RPMI7951 (cell line): ENCODE data around the gene KCNV2. TPM values are rescaled to one million over a fixed set of nuclear protein-coding genes. Genes with fewer than 3 reads are reported as not detected.

ENCODE experiments used
- DNase-seq: peaks from one replicate; pipeline ENCODE4 v3.0.0-alpha.2; 2012; ENCODE audit warnings: low read depth
- total RNA-seq: library from RNA; depleted of rRNA; stranded (reverse); fragments of >200 nt; shearing (Covaris generic); gene quantifications from 2 replicates; pipeline ENCODE4 v1.2.3, GENCODE V29; 2014; rRNA removed

Gene KCNV2
- total RNA-seq, 1 experiment from 2014 or later, result not detected

DNA sequence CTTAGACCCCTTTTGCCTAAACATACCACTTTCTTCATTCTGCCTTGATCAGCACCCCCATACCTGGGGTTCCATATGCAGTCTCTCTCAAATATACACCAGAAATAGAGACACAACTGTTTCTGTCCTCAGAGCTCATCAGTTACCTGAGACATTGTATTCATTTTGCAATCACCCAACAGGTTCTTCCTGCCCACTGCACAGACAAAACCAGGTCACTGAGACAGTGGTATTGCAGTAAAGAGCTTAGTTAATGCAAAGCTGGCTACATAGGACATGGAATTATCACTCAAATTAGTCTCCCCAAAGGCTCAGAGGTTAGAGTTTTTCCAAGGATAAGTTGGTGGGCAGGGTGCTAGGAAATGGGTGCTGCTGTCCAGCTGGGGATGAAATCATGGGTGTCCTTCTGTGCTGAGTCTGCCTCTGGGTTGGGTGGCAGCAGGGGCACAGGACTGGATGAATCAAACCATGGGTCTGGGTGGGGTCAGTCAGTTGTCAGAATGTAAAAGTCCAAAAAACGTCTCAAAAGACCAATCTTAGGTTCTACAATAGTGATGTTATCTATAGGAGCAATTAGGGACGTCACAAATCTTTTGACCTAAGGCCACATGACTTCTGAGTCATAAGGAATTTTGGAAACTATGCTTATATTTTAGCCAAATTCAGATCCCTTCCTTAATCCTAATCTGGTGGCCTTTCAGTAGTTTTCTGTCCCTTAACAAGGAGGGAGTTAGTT, 41.0 kb downstream of the KCNV2 start:
- DNase-seq, result peak; percentile 15

DNA sequence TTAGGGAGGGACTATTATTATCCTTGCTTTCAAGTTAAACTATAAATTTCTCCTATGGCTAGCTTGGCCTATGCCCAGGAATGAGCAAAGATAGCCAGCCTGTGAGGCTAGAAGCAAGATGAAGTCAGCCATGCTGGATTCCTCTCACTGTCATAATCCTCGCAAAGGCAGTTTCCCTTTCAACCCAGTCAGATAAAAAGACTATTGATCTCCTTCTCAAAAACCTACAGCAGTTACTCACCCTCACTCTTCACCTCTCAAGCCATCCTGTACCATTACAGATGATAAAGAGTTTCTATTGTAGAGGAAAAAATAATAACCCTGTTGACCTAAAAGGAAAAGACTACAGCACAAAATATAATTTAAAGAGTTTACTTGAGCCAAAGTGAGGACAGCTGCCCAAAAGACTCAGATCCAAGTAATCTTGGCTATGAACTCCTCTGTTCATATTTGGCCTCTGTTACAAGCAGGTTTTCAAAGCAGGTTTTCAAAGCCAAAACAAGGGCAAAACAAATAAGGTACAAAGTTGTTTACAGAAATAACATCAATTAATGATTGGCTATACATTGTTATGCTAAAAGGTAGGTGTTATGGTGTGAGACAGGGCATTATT, 41.7 kb downstream of the KCNV2 start:
- peak; percentile 5 for DNase-seq

DNA sequence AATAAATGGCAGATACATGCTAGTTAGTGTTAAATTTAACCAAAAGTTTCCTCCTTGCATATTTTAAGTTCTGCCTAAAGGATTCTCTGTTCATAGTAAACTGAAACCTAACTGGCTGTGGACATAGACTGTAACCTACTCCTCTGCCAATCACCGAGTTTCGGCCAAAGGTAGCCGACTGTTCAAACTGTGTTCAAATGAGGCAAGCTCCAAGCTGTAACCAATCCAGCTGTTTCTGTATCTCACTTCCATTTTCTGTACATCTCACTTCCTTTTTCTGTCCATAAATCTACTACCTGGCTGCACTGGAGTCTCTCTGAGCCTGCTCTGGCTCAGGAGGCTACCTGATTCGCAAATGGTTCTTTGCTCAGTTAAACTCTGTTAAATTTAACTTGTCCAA, 44.1 kb downstream of the KCNV2 start:
- no peak for DNase-seq

DNA sequence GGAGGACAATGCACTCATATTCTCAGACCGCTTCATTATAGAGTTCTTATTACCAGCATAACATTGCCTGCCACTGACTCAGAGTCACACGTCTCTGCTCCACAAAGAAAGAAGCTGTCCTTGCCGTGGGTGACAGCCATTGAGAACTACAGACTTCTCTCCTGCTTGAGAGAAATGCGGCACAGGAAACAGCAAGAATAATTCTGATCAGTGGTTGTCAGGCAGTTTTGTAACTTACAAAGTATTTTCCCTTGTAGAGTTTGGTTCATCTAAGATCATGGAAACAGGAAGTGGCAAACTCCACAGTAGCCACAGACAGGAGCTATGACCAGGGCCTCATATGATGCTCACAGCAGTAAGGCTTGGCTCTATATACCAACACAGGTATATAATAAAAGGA, 47.0 kb downstream of the KCNV2 start:
- DNase-seq, result no peak

DNA sequence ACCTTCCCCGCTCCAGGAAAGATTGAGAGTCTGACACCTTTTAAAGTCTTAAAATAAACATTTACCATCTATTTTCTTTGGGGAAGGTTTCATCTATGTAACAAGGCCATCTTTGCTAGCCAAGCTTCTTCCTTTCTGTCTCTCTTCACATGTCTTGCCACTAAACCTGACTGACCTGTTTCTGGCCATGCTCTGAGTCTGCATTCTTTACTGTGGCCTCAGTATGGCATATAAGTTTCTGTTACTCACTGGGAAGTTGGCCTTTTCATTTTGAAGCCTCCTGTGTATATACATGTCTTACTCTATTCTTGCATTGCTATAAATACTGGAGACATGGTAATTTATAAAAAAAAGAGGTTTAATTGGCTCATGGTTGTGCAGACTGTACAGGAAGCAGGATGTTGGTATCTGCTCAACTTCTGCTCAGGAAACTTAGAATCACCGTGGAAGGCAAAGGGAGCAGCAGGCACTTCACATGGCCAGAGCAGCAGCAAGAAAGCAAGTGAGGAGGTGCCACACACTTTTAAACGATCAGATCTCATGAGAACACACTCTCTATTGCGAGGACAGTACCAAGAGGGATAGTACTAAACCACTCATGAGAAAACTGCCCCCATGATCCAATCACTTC, 48.1 kb downstream of the KCNV2 start:
- no peak for DNase-seq

DNA sequence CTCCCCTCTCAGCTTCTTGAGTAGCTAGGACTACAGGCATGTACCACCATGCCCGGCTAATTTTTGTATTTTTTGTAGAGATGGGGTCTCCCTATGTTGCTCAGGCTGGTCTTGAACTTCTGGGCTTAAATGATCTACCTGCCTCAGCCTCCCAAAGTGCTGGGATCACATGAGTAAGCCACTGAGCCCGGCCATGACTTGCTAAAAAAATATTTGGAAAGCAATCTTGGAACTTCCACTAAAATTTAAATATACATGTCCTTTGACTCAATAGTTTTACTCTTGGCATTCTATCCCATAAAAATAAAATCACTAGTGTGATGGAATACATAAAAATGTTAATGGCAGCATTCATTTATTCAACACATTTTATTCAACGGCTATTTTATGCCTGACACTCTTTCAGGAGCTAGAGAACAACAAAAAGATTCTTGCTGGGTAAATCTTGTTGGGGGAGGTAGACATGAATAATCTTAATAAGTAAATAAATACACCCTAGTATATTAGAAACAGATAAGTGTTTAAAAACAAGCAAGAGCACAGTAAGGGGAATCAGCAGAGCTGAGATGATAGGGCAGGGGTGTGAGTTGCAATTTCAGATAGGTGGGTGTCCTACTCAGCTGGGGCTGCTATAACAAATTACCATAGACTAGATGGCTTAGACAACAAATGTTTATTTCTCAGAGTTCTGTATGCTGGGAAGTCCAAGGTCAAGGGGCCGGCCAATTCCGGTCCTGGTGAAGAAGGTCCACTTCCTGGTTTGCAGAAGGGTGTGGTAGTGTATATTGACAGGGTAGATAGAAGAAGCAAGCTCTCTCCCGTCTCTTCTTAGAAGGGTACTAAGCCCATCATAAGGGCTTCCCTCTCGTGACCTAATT, 50.7 kb downstream of the KCNV2 start:
- no peak for DNase-seq

DNA sequence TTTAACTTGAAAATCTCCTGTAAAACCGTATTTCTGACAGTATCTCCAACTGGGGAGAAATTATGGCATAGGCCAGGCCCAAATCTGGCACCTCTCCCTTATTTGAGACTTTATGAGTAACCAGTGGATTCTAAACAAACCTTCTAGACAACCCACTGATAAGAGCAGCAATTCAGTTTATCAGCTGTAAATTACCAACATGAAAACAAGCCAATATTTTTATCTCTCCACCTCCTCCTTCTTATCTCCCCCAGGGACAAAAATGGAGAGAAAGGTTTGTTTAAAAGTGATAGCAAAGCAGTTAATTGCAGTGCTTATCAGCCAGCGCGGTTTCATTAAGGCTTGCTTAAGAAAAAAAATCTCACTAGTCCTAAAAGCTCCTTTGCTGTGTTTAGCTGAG, 53.8 kb downstream of the KCNV2 start:
- DNase-seq, result no peak

DNA sequence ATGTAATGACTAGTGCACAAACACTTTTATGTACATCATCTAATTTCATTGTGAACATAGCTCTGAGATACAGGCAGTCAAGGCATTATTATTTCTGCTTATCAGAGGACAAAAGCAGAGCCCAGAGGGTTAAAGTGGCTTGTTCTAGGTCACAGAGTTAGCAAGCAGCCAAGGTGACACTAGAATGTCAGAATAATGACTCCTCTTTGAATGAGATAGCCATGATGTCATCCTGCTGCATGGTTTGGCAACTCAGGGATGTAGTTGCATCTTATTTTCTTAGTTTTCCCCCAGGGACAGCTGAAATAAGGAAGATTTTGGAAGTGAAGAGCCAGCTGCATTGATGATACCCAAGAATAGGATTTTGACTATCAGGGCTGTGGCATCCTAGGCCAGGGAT, 54.4 kb downstream of the KCNV2 start:
- no peak for DNase-seq

DNA sequence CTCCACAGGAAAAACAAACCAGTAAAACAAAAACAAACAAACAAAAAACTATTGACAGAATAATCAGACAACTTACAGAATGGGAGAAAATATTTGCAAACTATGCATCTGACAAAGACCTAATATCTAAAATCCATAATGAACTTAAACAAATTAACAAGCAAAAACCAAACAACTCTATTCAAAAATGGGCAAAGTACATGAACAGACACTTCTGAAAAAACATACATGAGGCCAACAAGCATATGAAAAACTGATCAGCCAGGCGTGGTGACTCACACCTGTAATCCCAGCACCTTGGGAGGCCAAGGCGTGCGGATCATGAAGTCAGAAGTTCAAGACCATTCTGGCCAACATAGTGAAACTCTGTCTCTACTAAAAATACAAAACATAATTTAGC, 60.1 kb downstream of the KCNV2 start:
- DNase-seq, result no peak

DNA sequence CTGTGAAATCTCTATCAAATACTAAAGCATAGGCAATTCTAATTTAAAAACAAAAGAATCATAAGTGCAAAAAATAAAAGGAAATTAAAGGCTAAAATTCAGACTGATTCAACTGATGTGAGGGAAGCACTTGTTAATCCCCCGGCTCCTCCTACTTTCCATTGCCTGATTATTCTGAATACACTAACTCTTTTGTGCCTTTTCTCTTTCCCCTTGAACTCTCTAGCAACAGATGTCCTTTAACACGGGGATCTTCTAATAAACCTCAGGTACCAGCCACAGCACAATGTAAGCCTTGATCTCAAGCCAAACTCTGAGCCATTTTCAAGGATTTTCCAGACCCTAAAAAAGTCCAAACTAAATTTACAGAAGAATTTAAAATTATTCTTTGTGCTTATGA, 61.5 kb downstream of the KCNV2 start:
- no peak for DNase-seq

Other genes starting within 250 kb of the KCNV2 start
- gene VLDLR, start 95.7 kb upstream of the KCNV2 start, total RNA-seq, result 10.8 and 11.5 TPM in 2 replicates
- 33.8 and 36.6 TPM in 2 replicates for gene PUM3, start 126.6 kb downstream of the KCNV2 start, total RNA-seq